ENCODE results near the gene NECTIN4. TPM values are rescaled to one million over a fixed set of nuclear protein-coding genes. Genes with fewer than 3 reads are reported as not detected.

NECTIN4 gene
- total RNA-seq, 1 donor from 2014 or later = not detected

- H3K36me3 ChIP-seq = peaks cover 9 to 18% of the 10 kb centered on the region in 2 donors
- intact Hi-C loops (cut with DNase I) = no loop called here
- TF ChIP-seq CTCF (IDR thresholded peaks at IDR 0.05) = no peak
- H3K9me3 ChIP-seq = no peaks in the 10 kb centered on the region
- H3K27ac ChIP-seq = no peak overlapping the region
- peaks cover 0 to 15% of the 10 kb centered on the region in 2 donors for H3K4me1 ChIP-seq
- no peak overlapping the region for H3K4me3 ChIP-seq
- no peak for DNase-seq (ENCODE audit: low spot score in 2 of 2)
- no peaks in the 10 kb centered on the region for H3K27me3 ChIP-seq
These were observed 11.2 kb upstream of the NECTIN4 start for GRCh38 chr1:161100556-161100955.

GRCh38 chr1:161099090-161099802 lies 9.9 kb upstream of the NECTIN4 start:
- H3K9me3 ChIP-seq = no peaks in the 10 kb centered on the region
- peak overlapping the region; percentile 71 for H3K4me3 ChIP-seq
- peaks cover 0 to 15% of the 10 kb centered on the region in 2 donors for H3K4me1 ChIP-seq
- no peak for DNase-seq (ENCODE audit: low spot score in 2 of 2)
- no peak for TF ChIP-seq CTCF (IDR thresholded peaks at IDR 0.05)
- peaks cover 9 to 18% of the 10 kb centered on the region in 2 donors for H3K36me3 ChIP-seq
- H3K27me3 ChIP-seq = no peaks in the 10 kb centered on the region
- intact Hi-C loops (cut with DNase I) = loop anchor here (2.0 to 10.0 kb wide), 4 partner anchors 34 to 374 kb away; partner anchors contain the start of gene DEDD
- H3K27ac ChIP-seq = peak overlapping the region; percentile 23 to 73

GRCh38 chr1:161098210-161099068 lies 9.1 kb upstream of the NECTIN4 start, which contains the start of gene KLHDC9:
KLHDC9 (plus strand) TSS chr1:161098361; CDS start chr1:161098536, 175 bp downstream.
- H3K9me3 ChIP-seq = no peaks in the 10 kb centered on the region
- intact Hi-C loops (cut with DNase I) = loop anchor here (1.0 to 10.0 kb wide), 5 partner anchors 20 to 374 kb away; partner anchors contain the start of genes DEDD, NIT1 and PFDN2
- peak within 1 kb of the TSS; percentile 71 for H3K4me3 ChIP-seq
- peaks cover 0 to 15% of the 10 kb centered on the region in 2 donors for H3K4me1 ChIP-seq
- H3K27me3 ChIP-seq = no peaks in the 10 kb centered on the region
- H3K36me3 ChIP-seq = peaks cover 9 to 18% of the 10 kb centered on the region in 2 donors
- peak in 1 of 3 experiments; percentile 27 for TF ChIP-seq CTCF (IDR thresholded peaks at IDR 0.05)
- DNase-seq (ENCODE audit: low spot score in 2 of 2) = peak in 1 of 2 donors; percentile 82
- peak within 1 kb of the TSS; percentile 41 to 73 for H3K27ac ChIP-seq

- Histone ChIP-seq H3K4me1 (peaks cover 0 to 15% of the 10 kb centered on the region in 2 donors), H3K27me3 (no peaks in the 10 kb centered on the region), H3K27ac (peak overlapping the region in 1 of 2 donors; percentile 49), H3K4me3 (no peak overlapping the region), H3K9me3 (no peaks in the 10 kb centered on the region), H3K36me3 (peaks cover 1 to 9% of the 10 kb centered on the region in 2 donors)
- TF ChIP-seq CTCF (IDR thresholded peaks at IDR 0.05) = no peak
- intact Hi-C loops (cut with DNase I) = loop anchor here (5.0 to 10.0 kb wide), 3 partner anchors 99 to 372 kb away; no protein-coding TSS in a partner anchor
- DNase-seq (ENCODE audit: low spot score in 2 of 2) = peak in 1 of 2 donors; percentile 70
These were observed 7.2 kb upstream of the NECTIN4 start for GRCh38 chr1:161096530-161096929.

GRCh38 chr1:161096015-161096414 lies 6.7 kb upstream of the NECTIN4 start:
- DNase-seq (ENCODE audit: low spot score in 2 of 2) = no peak
- peaks cover 0 to 4% of the 10 kb centered on the region in 2 donors for H3K36me3 ChIP-seq
- no peak for TF ChIP-seq CTCF (IDR thresholded peaks at IDR 0.05)
- no peak overlapping the region for H3K4me3 ChIP-seq
- peaks cover 0 to 15% of the 10 kb centered on the region in 2 donors for H3K4me1 ChIP-seq
- no peaks in the 10 kb centered on the region for H3K27me3 ChIP-seq
- H3K27ac ChIP-seq = peak overlapping the region in 1 of 2 donors; percentile 49
- no peaks in the 10 kb centered on the region for H3K9me3 ChIP-seq
- intact Hi-C loops (cut with DNase I) = loop anchor here (5.0 to 10.0 kb wide), 3 partner anchors 99 to 371 kb away; no protein-coding TSS in a partner anchor
